Stimulated activated naive CD4-positive, alpha-beta T cell (primary cell): ENCODE measurements around the gene DTHD1.

Experiments used
- DNase-seq, 6 experiments: peaks; one replicate each; lab custom pipeline; 2025; lab: John Stamatoyannopoulos, UW

DTHD1 gene

DNA sequence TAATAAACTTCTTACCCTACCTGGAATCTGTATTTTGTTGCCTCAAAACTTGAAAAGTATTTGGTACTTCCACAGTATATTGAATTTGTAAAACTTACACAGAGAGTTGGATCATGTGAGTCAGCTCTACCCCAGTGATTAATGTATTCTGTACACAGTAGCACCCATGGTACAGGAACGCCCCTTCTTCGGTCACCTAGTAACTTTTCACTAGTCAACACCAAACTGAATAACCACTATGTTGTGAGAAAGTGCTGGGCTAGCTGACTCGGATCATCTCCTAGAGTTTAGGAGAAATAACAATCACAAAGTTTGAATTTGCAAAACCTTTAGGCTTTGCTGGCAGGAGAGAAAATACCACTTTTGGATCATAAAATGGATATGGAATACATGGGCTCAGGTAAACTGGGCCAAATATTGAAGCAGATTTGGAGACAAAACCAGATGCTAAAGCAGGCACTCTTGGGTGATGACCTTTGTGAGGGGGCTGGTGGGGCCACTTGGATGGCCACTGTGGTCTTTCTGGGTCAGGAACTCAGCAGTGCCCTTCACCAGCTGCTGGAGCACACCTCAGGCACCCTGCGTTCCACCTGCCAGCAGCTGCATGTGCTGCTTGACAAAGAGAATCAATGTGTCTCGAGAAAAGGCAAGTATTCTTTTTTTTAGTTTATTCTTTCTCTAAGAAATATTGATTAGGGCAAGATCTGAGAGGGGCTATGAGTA, at the start of gene DTHD1:
Gene DTHD1, plus strand, starts transcription at position 233 of the 723 bp plus-strand sequence. Its CDS starts 143 bp downstream, at position 376.
- DNase-seq, result no peak

DNA sequence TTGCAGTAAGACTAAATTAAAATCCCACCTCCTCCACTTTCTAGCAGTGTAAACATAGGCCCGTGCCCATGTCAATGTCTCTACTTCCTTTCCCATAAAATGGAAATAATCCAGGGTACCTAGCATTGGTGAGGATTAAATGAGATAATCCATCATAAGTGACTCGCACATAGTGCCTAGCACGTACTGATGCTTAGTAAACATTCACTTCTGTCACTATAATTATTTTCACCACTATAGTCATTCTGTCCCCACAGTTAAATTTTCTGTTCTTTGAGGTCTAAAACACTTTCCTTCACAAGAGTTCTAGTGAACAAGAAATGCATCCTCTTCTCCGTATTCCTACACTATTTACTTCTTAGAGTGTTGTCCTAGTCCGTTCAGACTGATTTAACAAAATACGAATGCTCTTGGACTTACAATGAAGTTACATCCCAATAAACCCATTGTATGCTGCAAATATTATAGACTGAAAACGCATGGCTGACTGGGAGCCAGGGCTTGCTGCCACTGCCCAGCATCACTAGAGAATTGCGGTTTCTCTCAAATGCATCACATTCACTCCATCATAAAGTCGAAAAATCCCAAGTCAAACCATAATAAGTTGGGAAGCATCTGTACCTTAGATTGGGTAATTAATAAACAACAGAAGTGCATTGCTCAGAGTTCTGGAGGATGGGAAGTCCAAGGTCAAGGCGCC, 47.7 kb upstream of the DTHD1 start:
- no peak for DNase-seq

DNA sequence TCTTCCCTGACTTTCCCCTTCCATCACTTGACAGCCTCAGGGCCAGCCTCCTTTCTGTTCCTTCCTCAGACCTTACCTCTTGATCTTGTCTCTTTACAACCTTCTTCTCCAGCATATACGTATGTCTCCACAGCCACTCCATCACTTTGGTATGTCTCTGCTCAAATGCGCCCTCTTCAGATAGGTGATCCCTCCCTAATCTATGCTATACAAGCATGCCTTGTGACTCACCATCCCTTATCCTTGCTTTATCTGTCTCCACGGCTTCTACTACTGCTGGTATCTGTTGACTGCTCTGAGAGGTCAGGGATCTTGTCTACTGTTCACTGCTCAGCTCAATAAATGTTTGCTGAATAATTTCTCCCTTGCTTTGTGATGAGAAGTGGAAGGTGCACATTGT, 46.1 kb upstream of the DTHD1 start:
- no peak for DNase-seq

- no peak for DNase-seq
Measured at GRCh38 chr4:36236159-36236558, 45.3 kb upstream of the DTHD1 start.

- DNase-seq, result no peak
Measured at GRCh38 chr4:36237366-36238313, 43.8 kb upstream of the DTHD1 start.

DNA sequence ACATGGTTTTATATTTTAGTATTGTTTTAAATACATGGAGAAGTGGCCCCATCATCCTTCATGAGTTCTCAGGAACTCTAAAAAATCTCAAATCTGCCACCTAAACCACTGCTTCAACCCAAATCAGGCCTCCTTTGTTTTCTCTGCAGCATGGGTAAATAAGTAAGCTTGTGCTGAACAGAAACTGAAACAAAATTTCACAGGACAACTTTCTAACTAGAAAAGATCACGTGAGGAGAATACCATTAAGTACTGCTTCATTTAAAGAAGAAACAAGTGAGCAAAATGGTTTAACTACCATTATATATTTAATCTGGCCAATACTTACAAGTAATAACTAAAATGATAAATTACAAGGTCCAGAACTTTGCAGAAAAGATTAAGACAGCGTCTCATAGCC, 39.6 kb upstream of the DTHD1 start:
- DNase-seq, result peak in 3 of 6 experiments; percentile 44 to 52 (median 48)

- DNase-seq, result peak in 1 of 6 experiments; percentile 16
Measured at GRCh38 chr4:36242629-36243354, 38.6 kb upstream of the DTHD1 start.

GRCh38 chr4:36243355-36244256, 37.8 kb upstream of the DTHD1 start:
- peak in 5 of 6 experiments; percentile 52 to 64 (median 55) for DNase-seq

- DNase-seq, result peak; percentile 49 to 72 (median 57)
Measured at GRCh38 chr4:36244257-36245082, 36.9 kb upstream of the DTHD1 start, which contains the start of gene ARAP2. ARAP2 (minus strand) TSS chr4:36244514; CDS start chr4:36229486, 15,028 bp downstream.

DNA sequence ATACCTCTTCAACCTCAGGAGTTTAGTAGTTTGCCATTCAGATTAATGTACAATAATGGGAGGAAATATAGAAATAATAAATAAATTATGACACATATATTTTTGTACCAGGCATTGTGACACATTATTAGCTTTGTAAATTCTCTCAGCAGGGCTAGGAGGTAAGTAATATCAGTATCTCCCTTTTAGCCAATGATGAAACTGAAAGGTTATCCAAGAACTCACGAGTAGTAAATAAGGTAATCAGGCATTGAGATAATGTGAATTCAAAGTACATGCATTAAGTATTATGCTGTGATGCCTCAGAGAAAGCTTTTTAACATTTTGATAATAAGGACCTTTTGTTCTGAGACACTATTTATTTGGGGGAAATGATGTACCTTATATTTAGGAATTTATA, 31.8 kb upstream of the DTHD1 start:
- DNase-seq, result no peak

GRCh38 chr4:36251983-36252382, 29.4 kb upstream of the DTHD1 start:
- DNase-seq, result no peak

DNA sequence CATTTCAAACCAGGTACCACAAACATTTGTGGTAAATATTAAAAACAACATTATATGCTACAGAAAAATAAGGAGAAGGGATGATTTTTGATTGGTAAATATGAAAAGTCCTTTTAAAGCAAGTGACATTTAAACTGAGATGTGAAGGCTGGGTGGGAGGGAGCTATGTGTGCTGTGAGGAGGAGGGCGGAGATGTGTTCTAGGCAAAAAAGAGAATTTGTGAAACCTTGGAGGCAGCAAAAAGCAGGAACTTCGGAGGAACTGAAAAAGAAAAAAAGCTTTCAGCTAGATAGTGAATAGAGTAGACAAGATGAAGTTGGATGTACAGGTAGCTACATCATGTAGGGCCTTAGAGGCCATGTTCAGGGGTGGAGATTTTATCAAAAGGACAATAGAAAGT, 27.0 kb upstream of the DTHD1 start:
- DNase-seq, result no peak

GRCh38 chr4:36255577-36255976, 25.8 kb upstream of the DTHD1 start:
- DNase-seq, result peak; percentile 16 to 87 (median 66)

DNA sequence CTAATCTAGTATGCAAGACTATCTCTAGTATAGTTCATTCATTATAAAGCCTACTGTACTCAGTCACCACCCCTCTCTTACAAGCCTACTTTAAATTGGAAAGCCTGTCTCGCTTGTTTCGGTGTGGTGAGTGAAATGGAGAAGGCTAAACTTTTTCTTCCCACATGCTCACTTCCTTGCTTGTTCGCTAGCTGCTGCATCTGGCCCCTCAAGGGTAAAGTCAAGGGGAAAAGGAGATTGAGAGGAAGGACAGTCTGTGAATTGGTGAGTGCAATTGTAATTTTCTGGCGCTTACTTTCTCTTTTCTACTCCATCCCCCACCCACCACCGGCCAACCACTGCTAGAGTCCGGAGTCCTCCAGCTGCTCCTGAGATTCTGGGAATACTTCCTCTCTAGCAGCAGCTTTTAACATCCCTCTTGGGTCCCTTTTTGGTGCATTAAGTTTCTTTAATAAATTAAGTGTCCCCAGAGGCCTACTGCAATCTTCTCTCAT, 25.0 kb upstream of the DTHD1 start:
- no peak for DNase-seq

- no peak for DNase-seq
Measured at GRCh38 chr4:36260731-36261130, 20.7 kb upstream of the DTHD1 start.

- DNase-seq, result no peak
Measured at GRCh38 chr4:36264207-36264826, 17.1 kb upstream of the DTHD1 start.

GRCh38 chr4:36267486-36268268, 13.7 kb upstream of the DTHD1 start:
- no peak for DNase-seq

GRCh38 chr4:36269101-36269500, 12.3 kb upstream of the DTHD1 start:
- peak in 5 of 6 experiments; percentile 10 to 41 (median 19) for DNase-seq
